Heart right ventricle (tissue), 16 donors: ENCODE results near the gene NRARP. TPM values are rescaled to one million over a fixed set of nuclear protein-coding genes. Genes with fewer than 3 reads are reported as not detected.

ENCODE experiments used
- ATAC-seq, 8 donors: fragments of 200-7000 bp; cut with Tn5 transposase; one replicate each; pipeline ENCODE4 v1.9.1; 2020; ENCODE audit warnings: mild to moderate bottlenecking in 8 of 8, moderate library complexity in 8 of 8, moderate number of reproducible peaks in 1 of 8
- DNase-seq, 2 donors: peaks; one replicate each; pipeline ENCODE4 v3.0.0-alpha.2; 2020
- H3K27ac ChIP-seq, 10 donors: fragments of 200-600 bp; sonication (generic) in 2 of 10; one replicate each; pipeline versions ENCODE4 v1.5.0 to v1.8.0; 2020 to 2022; ENCODE audit warnings: mild to moderate bottlenecking in 3 of 10
- H3K27me3 ChIP-seq, 7 donors: fragments of 200-600 bp; one replicate each; pipeline ENCODE4 v1.8.0; 2021 to 2022; ENCODE audit warnings: mild to moderate bottlenecking in 2 of 7
- H3K36me3 ChIP-seq, 9 donors: fragments of 200-600 bp; sonication (generic) in 1 of 9; one replicate each; pipeline versions ENCODE4 v1.5.0 to v1.8.0; 2020 to 2022; ENCODE audit warnings: mild to moderate bottlenecking in 2 of 9
- H3K4me1 ChIP-seq, 9 donors: fragments of 200-600 bp; sonication (generic) in 1 of 9; one replicate each; pipeline versions ENCODE4 v1.5.0 to v1.8.0; 2020 to 2022; ENCODE audit warnings: mild to moderate bottlenecking in 4 of 9
- H3K4me3 ChIP-seq, 10 donors: fragments of 200-600 bp; sonication (generic) in 2 of 10; one replicate each; pipeline versions ENCODE4 v1.5.0 to v1.8.0; 2020 to 2022; ENCODE audit warnings: mild to moderate bottlenecking in 7 of 10, moderate library complexity in 2 of 10
- H3K9me3 ChIP-seq, 11 donors: fragments of 200-600 bp in 10 of 11; sonication (generic) in 2 of 11; one replicate each; pipeline versions ENCODE4 v1.5.0 to v1.8.0; 2013 to 2022; ENCODE audit warnings: mild to moderate bottlenecking in 2 of 11, control low read depth in 1 of 11, moderate library complexity in 1 of 11
- whole genome bisulfite sequencing, 2 donors: extraction: QIAGEN DNeasy Blood & Tissue Kit; methylation state at CpG; one replicate each; pipeline ENCODE4 v1.1.7; 2013; ENCODE audit warnings: inconsistent platforms in 1 of 2; 5-methylcytosine and 5-hydroxymethylcytosine counted together
- intact Hi-C, 10 donors: fragments of 100-400 bp; cut with DNase I; formaldehyde crosslinking; loops; one replicate each; pipeline versions ENCODE4 v1.11.1 to v1.14.2; 2022
- polyA plus RNA-seq, 2 donors: library from polyadenylated mRNA; stranded (reverse); fragments of 200-250 nt; gene quantifications; one replicate each; pipeline ENCODE4 v1.2.3, GENCODE V29; 2013
- total RNA-seq, 10 donors: library from RNA; stranded (reverse); fragmentation: NEBNext Ultra II Directional in 3 of 10; extraction: Animal tissue kit (Norgen Biotek cat#: 25700) in 3 of 10; gene quantifications; one replicate each; pipeline versions ENCODE4 v1.2.1 to v1.2.4, GENCODE V29; 2021 to 2023
- TF ChIP-seq, protein P1 (sequence below), 9 donors: fragments of 200-600 bp; sonication (generic) in 2 of 9; IDR thresholded peaks; one replicate each; pipeline versions ENCODE4 v1.5.0 to v1.8.0; 2021 to 2022; ENCODE audit warnings: antibody characterized with exemption in 9 of 9, mild to moderate bottlenecking in 5 of 9, moderate library complexity in 1 of 9
- donor health status: Arrhythmogenic right ventricular cardiomyopathy.
- donor health status: ischemic (EF 13 %, LVEDD 7.1; RV severe dilation, severe dysfunction).
- donor health status: healthy with polysubstance abuse.
- donor health status: DM: no; HTN: yes; CAD: no.
- donor health status: DM: no; HTN: no; CAD: no.
- donor health status: ischemic (EF 25% LVEDD 6.9; RV normal size, moderate dysfunction).
- donor health status: ischemic (EF 25% LVEDD 5.7; RV mildly dilated, moderate dysfunction).
- donor health status: healthy.
- donor health status: DM: yes; HTN: yes; CAD: no.
- donor health status: Ischemic cardiomyopathy.
- donor health status: ischemic (EF 35%, LVEDD 5.7; RV mildly dilated, moderate dysfunction).
- donor health status: nonischemic (EF 11% LVEDD 7.7; RV severe dilation, severe dysfunction).
- donor health status: DM: yes; HTN: yes; CAD: no.
- donor health status: PGD.
- donor health status: ischemic (EF 29% LVEDD 5.4; RV normal size, mild dysfunction).
- donor health status: nonischemic (EF 23%, LVEDD 6.1; RV moderate dilation, normal function).

The NRARP gene
- total and polyA plus RNA-seq, 12 donors: 2.0 to 20.8 (median 11.1) TPM

DNA sequence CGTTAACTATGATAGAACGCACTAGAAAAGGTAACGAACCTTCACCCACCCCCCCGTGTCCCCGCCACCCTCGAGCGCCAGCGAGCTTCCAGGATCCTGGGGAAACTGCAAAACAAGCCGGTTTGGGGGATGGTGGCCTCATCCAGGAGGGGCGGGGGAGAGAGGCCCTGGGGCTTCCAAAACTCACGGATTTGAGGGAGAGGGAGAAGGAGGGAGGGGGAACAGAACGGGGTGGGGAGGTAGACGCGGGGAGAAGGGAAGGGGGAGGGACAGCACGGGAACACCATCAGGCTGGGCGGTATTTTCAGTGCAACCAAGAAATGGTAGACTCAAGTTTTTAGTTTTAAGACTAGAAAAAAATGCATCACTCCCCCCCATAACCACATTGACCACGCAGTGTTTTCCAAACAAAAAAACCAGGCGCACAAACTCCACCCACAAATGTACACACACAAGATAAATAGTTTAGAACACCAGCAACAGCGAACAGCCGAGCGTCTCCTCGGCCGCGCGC is 1.4 kb downstream of the NRARP start:
- WGBS, 2 donors: 4 to 5% methylated on average over 25 of the region's 25 CpGs
- peak; percentile 23 to 35 for DNase-seq
- H3K4me1 ChIP-seq: peaks cover 10 to 83% (median 66%) of the 10 kb centered on the region in 9 donors
- ATAC-seq: no peak
- H3K9me3 ChIP-seq: no peaks in the 10 kb centered on the region
- peaks cover 0 to 91% (median 8%) of the 10 kb centered on the region in 7 donors for H3K27me3 ChIP-seq
- peak overlapping the region; percentile 46 to 87 (median 68) for H3K4me3 ChIP-seq
- intact Hi-C loops: loop anchor here in 3 of 10 donors (5.0 kb wide), 1 partner anchor 107 kb away; no protein-coding TSS in a partner anchor
- TF ChIP-seq, protein P1, sequence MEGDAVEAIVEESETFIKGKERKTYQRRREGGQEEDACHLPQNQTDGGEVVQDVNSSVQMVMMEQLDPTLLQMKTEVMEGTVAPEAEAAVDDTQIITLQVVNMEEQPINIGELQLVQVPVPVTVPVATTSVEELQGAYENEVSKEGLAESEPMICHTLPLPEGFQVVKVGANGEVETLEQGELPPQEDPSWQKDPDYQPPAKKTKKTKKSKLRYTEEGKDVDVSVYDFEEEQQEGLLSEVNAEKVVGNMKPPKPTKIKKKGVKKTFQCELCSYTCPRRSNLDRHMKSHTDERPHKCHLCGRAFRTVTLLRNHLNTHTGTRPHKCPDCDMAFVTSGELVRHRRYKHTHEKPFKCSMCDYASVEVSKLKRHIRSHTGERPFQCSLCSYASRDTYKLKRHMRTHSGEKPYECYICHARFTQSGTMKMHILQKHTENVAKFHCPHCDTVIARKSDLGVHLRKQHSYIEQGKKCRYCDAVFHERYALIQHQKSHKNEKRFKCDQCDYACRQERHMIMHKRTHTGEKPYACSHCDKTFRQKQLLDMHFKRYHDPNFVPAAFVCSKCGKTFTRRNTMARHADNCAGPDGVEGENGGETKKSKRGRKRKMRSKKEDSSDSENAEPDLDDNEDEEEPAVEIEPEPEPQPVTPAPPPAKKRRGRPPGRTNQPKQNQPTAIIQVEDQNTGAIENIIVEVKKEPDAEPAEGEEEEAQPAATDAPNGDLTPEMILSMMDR (IDR thresholded peaks at IDR 0.05): no peak
- peaks cover 0 to 10% (median 0%) of the 10 kb centered on the region in 9 donors for H3K36me3 ChIP-seq
- H3K27ac ChIP-seq: peak overlapping the region; percentile 70 to 94 (median 90)

DNA sequence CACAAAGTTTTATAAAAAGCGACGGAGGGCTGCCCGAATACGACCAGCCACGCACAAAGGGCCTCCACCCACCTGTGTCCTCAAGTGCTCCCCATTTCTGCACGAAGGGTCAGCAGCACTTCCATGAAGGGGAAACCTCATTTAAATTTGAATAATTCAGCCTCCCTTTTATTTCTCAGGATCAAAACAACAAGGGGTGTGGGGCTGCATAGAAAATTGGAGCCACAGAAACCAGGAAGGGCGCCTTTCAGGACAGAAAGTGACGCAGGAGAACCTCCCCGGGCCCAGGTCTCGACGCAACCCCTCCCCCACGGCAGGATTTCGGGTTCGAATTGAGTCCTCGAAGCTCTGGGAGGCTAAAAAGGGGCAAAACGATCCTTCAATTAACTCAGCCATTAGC is 2.1 kb downstream of the NRARP start:
- Histone ChIP-seq H3K27me3 (peaks cover 0 to 88% (median 11%) of the 10 kb centered on the region in 7 donors), H3K9me3 (no peaks in the 10 kb centered on the region), H3K4me1 (peaks cover 8 to 79% (median 62%) of the 10 kb centered on the region in 9 donors), H3K36me3 (peaks cover 0 to 10% (median 0%) of the 10 kb centered on the region in 9 donors), H3K4me3 (peak overlapping the region; percentile 46 to 87 (median 68)), H3K27ac (peak overlapping the region; percentile 5 to 94 (median 90))
- DNase-seq (peak; percentile 24 to 64), ATAC-seq (peak in 2 of 8 donors; percentile 5 to 9)
- 26 to 35% methylated on average over 16 of the region's 16 CpGs for WGBS, 2 donors
- intact Hi-C loops: loop anchor here in 7 of 10 donors (5.0 to 10.0 kb wide), 4 partner anchors 87 to 225 kb away; partner anchors contain the start of gene ENTPD8 (in 1 of the 7)
- TF ChIP-seq, protein P1 (IDR thresholded peaks at IDR 0.05): no peak

DNA sequence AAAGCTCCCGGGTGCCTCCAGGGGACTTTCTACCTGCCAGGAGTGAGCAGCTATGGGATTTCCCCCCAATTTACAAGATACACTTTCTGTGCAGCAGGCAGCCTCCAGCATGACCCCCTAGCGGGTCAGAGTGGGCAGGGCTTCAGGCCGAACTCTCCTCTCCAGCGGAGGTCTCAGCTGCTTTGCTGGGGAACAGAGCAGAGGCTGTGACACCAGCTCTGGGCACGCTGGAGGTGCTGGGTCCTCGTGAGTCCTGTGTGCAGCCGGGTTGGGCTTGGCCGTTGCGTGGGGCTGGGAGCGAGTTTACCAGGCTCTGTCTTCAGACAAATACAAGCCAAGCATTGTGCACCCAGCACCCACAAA is 2.9 kb downstream of the NRARP start:
- Histone ChIP-seq H3K4me1 (peaks cover 8 to 78% (median 59%) of the 10 kb centered on the region in 9 donors), H3K27me3 (peaks cover 0 to 88% (median 16%) of the 10 kb centered on the region in 7 donors), H3K27ac (peak overlapping the region; percentile 42 to 94 (median 90)), H3K9me3 (peaks cover 0 to 4% (median 0%) of the 10 kb centered on the region in 11 donors), H3K4me3 (peak overlapping the region in 9 of 10 donors; percentile 55 to 87 (median 72)), H3K36me3 (peaks cover 0 to 10% (median 0%) of the 10 kb centered on the region in 9 donors)
- peak in 1 of 2 donors; percentile 16 for DNase-seq
- TF ChIP-seq, protein P1 (IDR thresholded peaks at IDR 0.05): no peak
- intact Hi-C loops: loop anchor here in 5 of 10 donors (5.0 to 10.0 kb wide), 3 partner anchors 88 to 226 kb away; partner anchors contain the start of gene ENTPD8 (in 1 of the 5)
- WGBS, 2 donors: 39 to 48% methylated on average over 10 of the region's 10 CpGs
- ATAC-seq: no peak

DNA sequence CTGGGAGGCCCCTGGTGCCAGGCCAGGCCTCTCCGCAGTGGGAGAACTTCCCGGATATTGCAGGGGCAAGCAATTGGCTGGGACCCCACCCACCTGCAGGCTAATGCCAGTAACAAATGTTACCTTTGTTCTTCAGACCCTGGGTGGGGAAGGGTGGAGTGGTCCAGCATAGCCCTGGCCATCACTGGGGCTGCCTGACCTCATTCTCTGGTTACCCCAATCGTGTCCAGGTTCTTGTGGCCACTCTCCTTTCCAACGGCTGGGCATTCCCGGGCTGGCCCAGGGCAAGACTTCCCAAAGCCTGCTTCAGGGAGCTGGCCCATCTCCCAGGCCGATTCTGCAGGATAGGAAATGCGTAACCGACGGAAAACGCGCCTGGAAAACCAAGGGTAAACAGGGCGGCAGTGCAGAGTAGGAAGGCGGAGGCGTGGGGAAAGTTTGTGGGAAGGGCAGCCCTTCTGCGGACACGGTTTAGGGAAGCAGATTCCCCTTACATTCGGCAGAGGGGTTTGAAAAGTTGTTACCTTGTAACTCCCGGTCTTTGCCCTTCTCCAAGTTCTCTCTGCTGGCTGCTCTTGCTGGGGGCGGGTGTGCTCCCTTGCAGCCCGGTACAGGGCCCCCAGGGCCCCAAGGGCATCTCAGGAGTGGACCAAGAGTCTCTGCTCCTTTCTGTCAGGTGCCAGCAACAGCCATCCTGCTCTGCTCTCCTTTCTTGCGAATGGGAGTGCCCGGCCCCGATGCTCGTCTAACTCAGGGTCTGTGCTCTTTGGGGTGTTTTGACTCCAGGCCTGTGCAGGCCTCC is 3.5 kb downstream of the NRARP start:
- H3K27ac ChIP-seq: peak overlapping the region; percentile 75 to 94 (median 90)
- peak overlapping the region in 9 of 10 donors; percentile 55 to 87 (median 72) for H3K4me3 ChIP-seq
- DNase-seq (peak; percentile 55 to 83), ATAC-seq (peak in 6 of 8 donors; percentile 9 to 44 (median 28))
- H3K9me3 ChIP-seq: peaks cover 0 to 4% (median 0%) of the 10 kb centered on the region in 11 donors
- peaks cover 8 to 78% (median 59%) of the 10 kb centered on the region in 9 donors for H3K4me1 ChIP-seq
- intact Hi-C loops: loop anchor here in 5 of 10 donors (5.0 to 10.0 kb wide), 3 partner anchors 89 to 226 kb away; partner anchors contain the start of gene ENTPD8 (in 1 of the 5)
- 55 to 60% methylated on average over 24 of the region's 24 CpGs for WGBS, 2 donors
- H3K27me3 ChIP-seq: peaks cover 0 to 88% (median 16%) of the 10 kb centered on the region in 7 donors
- TF ChIP-seq, protein P1 (IDR thresholded peaks at IDR 0.05): no peak
- H3K36me3 ChIP-seq: peaks cover 0 to 10% (median 0%) of the 10 kb centered on the region in 9 donors
